Jurkat, Clone E6-1 (cell line): ENCODE data around the gene KAT2B.
A peak's percentile ranks its signal among the peaks of the same experiment; 100 is the strongest.
"Not testable (repeated sequence)": the region's sequence is repeated elsewhere in the genome, so short reads cannot be mapped to it uniquely, and the experiment has no call there.

Source experiments
- DNase-seq: peaks from one replicate; pipeline ENCODE4 v3.0.0-alpha.2; 2011; ENCODE audit warnings: low read depth, low spot score
- H3K4me3 ChIP-seq: 2 replicates; pipeline ENCODE4 v1.5.1; 2011; ENCODE audit warnings: mild to moderate bottlenecking, low read length, control low read depth, moderate library complexity

KAT2B gene

DNA sequence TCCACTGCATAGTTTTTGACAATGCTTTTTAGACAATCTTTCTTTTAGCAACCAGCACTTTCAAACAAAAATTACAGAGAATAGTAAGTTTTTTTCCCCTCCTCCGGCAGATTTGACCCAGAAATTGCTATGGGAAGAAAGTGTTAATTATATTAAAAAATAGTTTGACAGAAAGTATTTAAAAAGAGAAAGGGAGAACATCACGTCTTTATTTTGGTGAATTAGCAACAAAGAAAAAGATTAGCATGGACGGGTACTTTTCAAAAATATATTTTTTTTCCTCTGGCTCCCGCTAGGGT lies 831 bp upstream of the KAT2B start:
- peak overlapping the region; percentile 68 for H3K4me3 ChIP-seq
- DNase-seq: no peak

DNA sequence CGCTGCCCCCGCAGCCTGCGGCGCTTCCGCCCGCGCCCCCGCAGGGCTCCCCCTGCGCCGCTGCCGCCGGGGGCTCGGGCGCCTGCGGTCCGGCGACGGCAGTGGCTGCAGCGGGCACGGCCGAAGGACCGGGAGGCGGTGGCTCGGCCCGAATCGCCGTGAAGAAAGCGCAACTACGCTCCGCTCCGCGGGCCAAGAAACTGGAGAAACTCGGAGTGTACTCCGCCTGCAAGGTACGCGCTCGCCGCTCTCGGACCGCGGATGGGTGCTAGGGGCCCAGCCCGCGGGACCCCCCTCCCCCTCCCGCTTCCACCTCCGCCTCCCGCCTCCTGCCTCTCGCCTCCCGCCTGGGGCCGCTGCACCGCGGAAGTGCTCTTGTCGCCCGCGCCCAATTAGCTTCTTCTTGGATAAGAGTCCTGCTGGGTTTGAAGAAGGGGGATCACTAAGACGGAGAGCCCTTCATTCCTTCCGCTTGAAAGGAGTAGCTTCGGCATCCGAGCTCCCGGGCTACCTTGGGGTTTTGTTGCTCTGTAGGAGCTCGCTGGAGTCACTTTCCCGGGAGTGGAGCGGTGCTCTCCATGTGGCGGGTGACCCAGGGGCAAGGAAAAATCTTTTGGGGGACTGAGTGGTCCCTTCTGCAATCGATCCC lies 426 bp downstream of the KAT2B start:
- peak overlapping the region; percentile 68 for H3K4me3 ChIP-seq
- DNase-seq: peak; percentile 50

DNA sequence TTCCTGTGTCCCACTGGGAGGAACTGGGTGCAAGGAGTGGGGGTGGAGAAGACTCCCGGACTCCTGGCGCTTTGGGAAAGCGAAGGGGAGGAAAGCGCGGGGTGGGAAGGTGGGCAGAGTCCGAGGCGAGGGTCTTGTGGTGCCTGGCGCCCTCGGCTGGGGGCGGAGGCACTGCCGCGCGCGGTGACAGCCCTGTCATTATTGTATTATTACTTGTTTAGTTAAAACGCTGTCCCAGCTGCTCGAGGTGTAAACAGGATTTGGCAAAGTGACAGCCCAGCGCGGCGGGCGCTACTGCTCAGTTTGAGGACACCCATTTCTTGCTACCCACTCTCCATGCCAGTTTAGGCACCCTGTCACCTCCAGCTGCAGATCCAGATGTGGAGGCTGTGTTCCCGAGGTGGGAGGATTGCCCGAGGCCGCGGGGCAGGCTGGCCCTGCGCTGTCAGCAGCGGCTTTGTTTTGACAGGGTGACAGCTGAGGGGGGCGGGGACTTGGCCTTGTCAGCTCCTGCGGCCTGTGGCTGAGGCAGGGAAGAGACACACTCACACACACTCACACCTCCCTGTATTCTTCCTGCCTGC lies 1.0 kb downstream of the KAT2B start:
- H3K4me3 ChIP-seq: peak overlapping the region; percentile 68
- DNase-seq: peak; percentile 62

DNA sequence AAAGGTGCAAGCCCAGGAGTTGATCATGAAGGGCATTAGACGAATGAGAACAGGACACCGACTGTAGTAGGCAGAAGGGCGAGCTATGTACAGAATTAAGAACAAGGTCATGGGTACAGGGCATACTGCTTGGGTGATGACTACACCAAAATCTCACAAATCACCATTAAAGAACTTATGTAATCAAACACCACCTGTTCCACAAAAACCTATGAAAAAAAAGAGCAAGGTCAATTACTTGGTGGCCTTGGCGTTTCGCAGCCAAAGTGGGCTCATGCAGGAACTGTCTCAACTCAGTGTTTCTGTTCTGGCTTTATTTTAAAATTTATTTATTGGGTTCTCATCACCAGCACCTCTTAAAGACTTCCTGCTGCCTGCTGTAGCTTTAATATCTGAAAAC lies 2.1 kb downstream of the KAT2B start:
- no peak overlapping the region for H3K4me3 ChIP-seq
- DNase-seq: no peak

DNA sequence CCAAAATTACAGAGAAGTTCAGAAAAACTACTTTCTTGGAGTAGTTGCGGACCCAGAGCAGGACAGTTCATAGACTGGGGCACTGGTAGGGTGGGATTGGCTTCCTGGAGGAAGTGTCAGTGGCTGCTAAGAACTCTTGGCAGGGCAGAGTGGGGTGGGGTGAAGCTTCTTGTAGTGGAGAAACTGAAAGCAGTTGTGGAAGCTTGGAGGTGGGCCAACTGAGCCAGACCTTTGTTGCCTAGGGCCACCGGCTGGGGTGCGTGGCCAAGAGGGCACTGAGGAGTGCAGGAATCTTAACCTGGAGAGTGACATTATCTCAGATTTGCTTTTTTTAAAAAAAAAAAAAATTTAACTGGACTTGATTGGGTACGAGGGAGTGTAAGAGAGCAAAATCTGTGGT lies 3.1 kb downstream of the KAT2B start:
- DNase-seq: peak; percentile 49
- peak overlapping the region; percentile 7; the same call in 1 of the 2 replicates for H3K4me3 ChIP-seq

DNA sequence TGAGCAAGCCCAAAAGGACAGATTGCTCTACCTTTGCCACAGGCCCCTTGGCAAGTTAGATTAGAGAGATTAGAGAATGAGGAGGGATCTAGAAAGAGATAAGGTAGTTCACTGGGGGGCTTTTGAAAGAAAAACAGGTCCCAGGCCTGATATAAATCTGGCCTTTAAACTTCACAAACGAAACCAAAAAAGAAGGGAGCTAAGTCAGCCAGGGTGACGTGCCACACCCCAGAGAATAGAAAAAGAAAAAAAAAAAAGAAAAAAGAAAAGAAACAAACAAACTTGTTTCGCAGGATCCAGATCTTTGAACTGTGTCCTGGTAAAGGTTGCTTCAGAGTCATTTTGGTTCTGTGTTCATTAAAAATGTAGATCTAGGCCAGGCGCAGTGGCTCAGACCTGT lies 3.6 kb downstream of the KAT2B start:
- DNase-seq: no peak
- no peak overlapping the region for H3K4me3 ChIP-seq

DNA sequence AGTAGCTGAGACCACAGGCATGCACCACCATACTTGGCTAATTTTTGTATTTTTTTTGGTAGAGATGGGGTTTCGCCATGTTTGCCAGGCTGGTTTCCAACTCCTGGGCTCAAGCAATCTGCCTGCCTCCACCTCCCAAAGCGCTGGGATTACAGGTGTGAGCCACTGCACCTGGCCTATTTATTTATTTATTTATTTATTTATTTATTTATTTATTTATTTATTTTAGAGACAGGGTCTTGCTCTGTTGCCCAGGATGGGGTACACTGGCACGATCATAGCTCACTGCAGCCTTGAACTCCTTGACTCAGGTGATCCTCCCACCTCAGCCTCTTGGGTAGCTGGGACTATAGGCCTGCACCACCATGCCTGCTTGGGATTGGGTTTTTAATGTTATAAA lies 4.9 kb downstream of the KAT2B start:
- not testable (repeated sequence) for DNase-seq, H3K4me3 ChIP-seq

DNA sequence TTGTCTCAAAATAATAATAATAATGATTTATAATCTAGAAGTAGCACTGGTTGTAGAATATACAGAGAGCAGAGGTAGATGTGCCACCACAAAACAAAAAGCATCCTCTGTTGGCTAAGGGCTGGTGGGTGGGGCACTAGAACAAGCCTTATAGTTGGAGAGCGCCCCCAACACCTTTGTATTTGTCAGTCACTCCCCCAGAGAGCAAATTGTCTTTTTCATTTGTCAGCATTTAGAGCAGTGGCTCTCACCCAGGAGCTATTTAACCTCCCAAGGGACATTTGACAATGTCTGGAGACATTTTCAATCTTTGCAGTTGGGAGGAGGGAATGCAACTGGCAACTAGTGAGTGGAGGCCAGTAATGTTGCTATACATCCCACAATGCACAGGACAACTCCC lies 6.3 kb downstream of the KAT2B start:
- no peak for DNase-seq
- H3K4me3 ChIP-seq: no peak overlapping the region

DNA sequence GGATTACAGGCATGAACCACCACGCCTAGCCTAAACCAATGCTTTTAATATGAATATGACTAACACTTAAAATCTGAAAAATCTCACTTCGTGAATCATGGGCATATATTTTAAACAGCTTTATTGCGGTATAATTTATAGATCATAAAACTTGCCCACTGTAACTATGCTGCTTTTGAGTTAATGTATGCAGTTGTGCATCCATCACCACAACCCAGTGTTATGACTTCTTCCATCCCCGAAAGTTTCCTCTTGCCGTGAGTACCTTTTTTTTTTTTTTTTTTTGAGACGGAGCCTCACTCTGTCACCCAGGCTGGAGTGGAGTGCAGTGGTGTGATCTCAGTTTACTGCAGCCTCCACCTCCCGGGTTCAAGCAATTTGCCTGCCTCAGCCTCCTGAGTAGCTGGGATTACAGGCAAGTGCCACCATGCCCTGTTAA lies 7.1 kb downstream of the KAT2B start:
- no peak for DNase-seq
- no peak overlapping the region for H3K4me3 ChIP-seq

DNA sequence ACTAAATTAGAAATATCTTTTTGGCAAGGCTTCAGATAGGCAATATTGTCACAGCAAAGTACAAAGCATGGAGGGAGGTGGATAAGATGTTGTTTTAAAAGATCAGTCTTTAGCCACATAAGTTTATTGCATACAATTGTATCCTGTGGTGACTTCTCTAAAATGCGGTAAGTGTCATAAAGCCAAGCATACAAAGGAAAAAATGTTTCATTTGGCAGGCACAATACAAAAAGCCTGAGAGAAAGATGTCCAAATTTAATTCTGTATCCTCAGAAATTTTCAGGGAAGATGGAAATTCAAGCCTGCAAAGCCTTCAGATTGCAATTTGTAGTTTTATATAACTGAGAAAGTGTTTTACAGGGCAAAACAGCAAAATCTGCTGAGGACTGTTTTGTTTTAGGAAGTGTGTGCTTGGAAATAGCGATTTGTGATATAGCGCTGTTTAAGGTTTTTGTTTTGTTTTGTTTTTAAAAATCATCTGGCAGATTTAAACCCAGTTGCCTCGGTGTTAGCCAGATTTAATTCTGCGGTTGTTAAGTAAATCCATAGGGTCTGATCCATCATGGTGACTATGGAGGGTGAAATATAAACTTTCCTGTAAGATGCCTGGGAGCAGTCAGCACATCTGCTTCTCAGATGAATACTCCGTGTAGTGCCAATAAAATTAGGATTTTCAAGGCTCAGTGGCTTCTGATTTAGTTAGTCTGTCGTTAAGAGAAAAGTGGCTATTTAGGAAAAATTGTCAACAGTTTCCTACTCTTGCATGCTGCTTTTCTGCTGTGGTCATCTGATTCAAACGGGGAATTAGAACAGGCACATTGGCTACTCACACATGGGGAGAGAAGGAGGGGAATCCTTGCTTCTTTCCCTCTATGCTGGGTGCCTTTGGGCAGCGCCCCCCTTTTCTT lies 8.0 kb downstream of the KAT2B start:
- DNase-seq: no peak
- no peak overlapping the region for H3K4me3 ChIP-seq

DNA sequence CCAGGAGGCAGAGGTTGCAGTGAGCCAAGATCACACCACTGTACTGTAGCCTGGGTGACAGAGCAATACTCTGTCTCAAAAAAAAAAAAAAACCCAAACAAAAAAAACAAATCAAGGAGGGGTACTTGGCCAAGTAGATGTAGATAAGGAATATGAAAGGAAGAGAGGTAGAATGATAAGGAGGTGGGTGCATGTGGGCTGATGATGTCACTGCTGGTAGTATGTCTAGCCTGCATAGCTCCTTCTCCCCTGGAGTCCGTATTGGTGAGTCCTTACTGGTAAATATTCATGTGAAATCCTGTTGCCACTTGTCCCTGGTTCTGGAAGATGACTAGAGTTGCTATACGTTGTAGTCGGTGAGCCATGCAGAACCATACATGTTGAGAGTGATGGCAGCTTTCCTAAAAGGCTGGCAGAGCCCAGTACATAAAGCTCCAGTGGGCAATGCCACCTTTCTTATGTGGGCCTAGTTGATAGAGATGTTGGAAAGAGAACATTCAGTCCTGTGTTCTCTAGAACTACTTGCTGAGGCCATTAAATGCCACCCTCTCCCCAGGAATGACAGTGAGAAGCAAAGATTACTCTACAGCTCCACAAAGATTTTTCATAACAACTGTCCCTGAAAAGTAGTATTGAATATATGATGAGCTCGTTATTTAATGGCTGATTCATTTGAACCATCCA lies 11.0 kb downstream of the KAT2B start:
- no peak overlapping the region for H3K4me3 ChIP-seq
- DNase-seq: no peak

DNA sequence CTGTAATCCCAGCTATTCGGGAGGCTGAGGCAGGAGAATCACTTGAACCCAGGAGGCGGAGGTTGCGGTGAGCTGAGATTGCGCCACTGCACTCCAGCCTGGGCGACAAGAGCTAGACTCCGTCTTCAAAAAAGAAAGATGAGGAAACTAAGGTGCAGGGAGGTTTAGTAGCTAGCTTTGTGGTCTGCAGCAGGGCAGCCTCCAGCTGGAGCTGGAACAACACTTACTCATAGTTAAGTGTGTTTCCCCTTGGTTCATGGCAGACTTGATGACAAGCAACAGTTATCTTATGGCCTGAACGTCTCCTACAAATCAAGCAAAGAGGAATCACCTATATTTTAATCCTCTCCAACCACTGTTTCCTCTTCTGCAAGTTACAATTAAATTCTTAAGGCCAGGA lies 12.6 kb downstream of the KAT2B start:
- H3K4me3 ChIP-seq: no peak overlapping the region

DNA sequence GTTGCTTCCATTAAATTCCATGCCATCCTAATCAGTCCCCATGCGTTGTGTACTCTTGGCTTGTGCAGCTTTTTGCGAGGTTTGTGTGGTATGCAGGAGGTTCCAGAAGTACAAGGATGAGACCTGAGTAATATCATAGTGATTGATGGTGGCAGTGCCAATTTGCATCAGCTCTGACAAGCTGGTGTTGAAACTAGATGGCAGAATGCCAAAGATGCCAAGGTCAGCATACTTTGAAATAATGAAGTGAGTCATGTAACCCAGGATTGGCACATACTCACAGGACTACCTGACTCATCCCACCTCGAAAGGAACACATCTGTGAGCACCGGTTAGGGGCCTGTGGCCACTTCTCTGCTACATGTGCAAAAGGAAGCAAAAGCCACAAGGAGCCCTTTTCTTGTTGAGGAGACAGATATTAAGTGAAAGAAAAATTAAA lies 14.3 kb downstream of the KAT2B start:
- H3K4me3 ChIP-seq: no peak overlapping the region
- DNase-seq: peak; percentile 75

More for the DNA sequence above, 12.6 kb downstream of the KAT2B start:
- DNase-seq: no peak

DNA sequence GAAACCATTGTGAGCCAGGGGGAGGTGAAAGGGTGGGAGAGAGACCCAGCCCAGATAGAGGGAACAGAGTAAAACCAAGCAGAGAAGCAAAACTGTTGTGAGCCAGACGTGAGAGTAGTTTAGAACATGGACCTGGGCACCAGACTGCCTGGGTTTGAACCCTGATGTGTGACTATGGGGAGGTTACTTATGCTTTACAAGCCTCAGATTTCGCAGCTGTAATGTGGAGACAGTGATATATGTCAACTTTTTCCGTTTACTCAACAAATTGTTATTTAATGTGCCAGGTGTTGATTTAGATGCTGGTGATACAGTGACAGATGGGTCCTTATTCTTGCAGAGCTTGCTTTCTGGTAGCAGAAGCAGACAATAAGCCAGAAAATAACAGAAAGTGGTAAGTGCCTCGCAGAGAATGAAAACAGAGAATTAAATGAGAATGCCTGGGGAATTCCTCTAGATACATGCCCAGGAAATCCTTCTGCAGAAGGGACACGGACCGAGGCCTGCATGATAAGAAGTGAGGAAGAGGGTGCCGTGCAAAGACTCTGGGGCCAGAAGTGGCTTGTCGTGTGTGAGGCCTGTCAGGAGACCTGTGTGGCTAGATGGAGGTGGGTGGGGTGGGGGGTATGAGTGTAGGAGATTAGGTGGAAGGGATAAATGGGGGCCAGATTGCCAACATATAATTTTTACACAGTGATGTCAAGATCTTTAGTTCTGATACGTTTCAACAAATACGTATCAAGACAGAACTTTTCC lies 15.0 kb downstream of the KAT2B start:
- no peak overlapping the region for H3K4me3 ChIP-seq
- DNase-seq: peak; percentile 84

DNA sequence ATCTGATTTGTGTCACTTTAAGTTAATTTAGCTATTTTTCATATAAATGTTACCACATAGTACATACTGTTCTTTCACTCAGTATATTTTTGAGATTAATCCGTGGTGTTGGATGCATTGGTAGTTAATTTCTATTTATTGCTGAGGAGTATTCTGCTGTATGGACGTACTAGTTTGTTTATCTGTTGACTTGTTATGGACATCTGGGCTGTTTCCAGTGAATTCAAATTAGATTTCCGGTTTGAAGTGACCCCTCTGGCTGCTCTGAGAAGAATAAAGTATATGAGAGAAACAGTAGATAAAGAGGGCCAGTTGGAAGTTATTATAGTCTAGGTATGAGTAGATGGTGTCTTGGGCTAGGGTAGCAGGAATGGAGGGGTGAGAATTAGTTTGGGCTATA lies 15.6 kb downstream of the KAT2B start:
- DNase-seq: no peak
- H3K4me3 ChIP-seq: no peak overlapping the region

DNA sequence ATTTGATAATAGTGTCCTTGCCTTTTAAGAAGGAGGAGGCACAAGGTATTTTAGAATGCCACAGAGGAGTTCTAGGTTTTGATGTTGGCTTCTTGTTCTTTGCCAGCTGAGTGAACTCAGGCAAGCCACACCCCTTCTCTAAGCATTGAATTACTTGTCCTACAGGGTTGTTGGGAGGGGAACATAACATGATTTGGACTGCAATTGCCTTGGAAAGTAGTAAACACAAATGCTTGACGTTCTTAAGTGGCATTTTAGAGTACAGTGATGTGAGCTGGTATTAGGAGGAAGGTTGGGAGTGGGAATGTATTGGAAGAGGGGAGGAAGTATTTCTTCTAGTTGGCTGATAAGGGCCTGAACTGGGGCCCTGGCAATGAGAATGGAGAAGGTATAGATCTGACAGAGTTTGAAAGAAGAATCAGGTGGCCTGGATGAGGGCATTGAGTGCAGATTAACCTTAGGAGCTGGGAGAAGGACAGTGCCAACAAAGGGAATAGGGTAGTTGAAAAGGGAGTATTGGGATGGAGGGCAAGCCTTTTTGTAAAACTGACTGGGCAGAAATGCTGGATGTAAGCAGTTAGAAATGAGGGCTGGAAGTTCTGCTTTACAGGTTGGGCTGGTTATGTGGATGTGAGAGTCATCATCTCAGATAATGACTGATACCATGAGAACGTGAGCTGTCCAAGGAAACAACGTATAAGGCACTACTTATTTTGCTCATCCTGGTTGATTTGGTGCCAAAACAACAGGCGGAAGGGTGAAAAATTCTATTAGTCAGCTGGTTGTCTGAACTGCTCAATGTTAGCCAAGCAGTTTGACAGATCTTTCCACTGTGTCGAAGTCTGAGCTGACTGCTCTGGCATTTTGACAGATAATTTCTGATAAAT lies 16.7 kb downstream of the KAT2B start:
- DNase-seq: no peak
- H3K4me3 ChIP-seq: no peak overlapping the region

DNA sequence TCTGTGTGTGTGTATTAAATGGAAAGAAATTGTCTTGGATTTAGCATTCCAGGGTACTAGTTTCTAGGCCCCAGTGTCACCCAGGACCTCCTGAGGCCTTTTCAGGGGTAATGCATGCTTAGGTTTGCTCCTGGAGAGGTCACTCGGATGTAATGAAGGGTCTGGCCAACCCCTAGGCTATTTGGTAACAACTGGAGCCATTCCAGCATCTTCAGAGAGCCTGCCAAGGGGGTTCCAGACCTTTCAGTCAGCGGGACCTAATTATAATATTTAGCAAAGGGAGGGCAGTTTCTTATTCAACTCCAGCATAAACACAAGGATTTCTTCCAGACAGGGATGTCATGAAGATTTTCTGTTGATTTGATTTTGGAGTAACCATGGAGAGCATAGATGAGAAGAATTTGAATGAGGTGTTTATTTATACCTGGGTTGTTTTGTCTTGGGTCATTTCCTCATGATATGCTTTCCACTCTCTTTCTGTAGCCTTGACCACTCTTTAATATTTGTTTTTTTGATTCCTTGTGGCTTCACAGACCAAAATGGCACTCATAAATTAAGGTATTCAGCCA lies 17.4 kb downstream of the KAT2B start:
- H3K4me3 ChIP-seq: no peak overlapping the region
- no peak for DNase-seq

DNA sequence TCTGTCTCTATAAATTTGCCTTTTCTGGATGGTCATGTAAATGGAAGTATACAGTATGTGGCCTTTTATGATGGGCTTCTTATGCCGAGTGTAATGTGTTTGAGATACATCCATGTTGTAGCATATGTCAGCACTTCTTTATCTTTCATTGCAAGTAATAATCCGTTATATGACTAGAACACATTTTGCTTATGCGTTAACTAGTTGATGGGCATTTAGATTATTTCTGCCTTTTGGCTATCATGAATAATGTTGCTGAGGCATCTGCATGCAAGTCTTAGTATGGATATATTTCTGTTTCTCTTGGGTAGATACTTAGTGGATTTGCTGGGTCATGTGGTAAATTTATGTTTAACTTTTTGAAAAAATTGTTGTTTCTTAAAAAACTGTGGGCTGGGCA lies 19.7 kb downstream of the KAT2B start:
- DNase-seq: no peak
- H3K4me3 ChIP-seq: no peak overlapping the region
